Endodermal cell (in vitro differentiated cells): ENCODE measurements around the gene CDHR3. TPM values are rescaled to one million over a fixed set of nuclear protein-coding genes. Genes with fewer than 3 reads are reported as not detected.

Experiments
- DNase-seq: peaks from one replicate; pipeline ENCODE4 v3.0.0-alpha.2; 2017
- H3K27ac ChIP-seq: 2 replicates; pipeline ENCODE4 v1.5.1; 2013; ENCODE audit warnings: mild to moderate bottlenecking, low read depth, low read length, moderate library complexity
- H3K27me3 ChIP-seq: 2 replicates; pipeline ENCODE4 v1.6.1; 2013; ENCODE audit warnings: mild to moderate bottlenecking, low read length, moderate library complexity; ENCODE audit not compliant: insufficient read depth, control insufficient read depth, poor library complexity, severe bottlenecking
- H3K36me3 ChIP-seq: 2 replicates; pipeline ENCODE4 v1.7.0; 2013; ENCODE audit warnings: mild to moderate bottlenecking, low read length, moderate library complexity; ENCODE audit not compliant: control insufficient read depth, insufficient read depth
- H3K4me1 ChIP-seq: one replicate; pipeline ENCODE4 v1.7.0; 2013; ENCODE audit warnings: low read length; ENCODE audit not compliant: control insufficient read depth, insufficient read depth
- H3K4me3 ChIP-seq: 2 replicates; pipeline ENCODE4 v1.5.1; 2013; ENCODE audit warnings: mild to moderate bottlenecking, low read length, moderate library complexity
- H3K9ac ChIP-seq: 2 replicates; pipeline ENCODE4 v1.6.1; 2013; ENCODE audit warnings: mild to moderate bottlenecking, low read length, moderate library complexity; ENCODE audit not compliant: poor library complexity, severe bottlenecking; ENCODE audit errors: extremely low read depth
- H3K9me3 ChIP-seq: 2 replicates; pipeline ENCODE4 v1.6.1; 2013; ENCODE audit warnings: mild to moderate bottlenecking, low read length, moderate library complexity; ENCODE audit not compliant: control insufficient read depth
- H3K27ac Mint-ChIP-seq: 2 replicates; pipeline ENCODE4 v1.8.0; 2020; ENCODE audit warnings: mixed read lengths
- H3K27me3 Mint-ChIP-seq: 2 replicates; pipeline ENCODE4 v1.8.0; 2021; ENCODE audit warnings: mild to moderate bottlenecking, mixed read lengths; ENCODE audit not compliant: insufficient read depth
- H3K36me3 Mint-ChIP-seq: 2 replicates; pipeline ENCODE4 v1.8.0; 2020; ENCODE audit warnings: low read depth, mixed read lengths
- H3K4me1 Mint-ChIP-seq: 2 replicates; pipeline ENCODE4 v1.8.0; 2020; ENCODE audit warnings: mixed read lengths
- H3K4me3 Mint-ChIP-seq: 2 replicates; pipeline ENCODE4 v1.8.0; 2020; ENCODE audit warnings: mild to moderate bottlenecking, moderate library complexity, mixed read lengths
- H3K9me3 Mint-ChIP-seq: 2 replicates; pipeline ENCODE4 v1.8.0; 2020; ENCODE audit warnings: mild to moderate bottlenecking, mixed read lengths
- CTCF ChIP-seq: fragments of 200-600 bp; sonication (generic); conservative IDR thresholded peaks from 2 replicates; pipeline ENCODE4 v1.5.0; 2021; ENCODE audit warnings: antibody characterized with exemption, mild to moderate bottlenecking
- WGBS, 2 experiments: methylation state at CpG; one replicate each; pipeline versions ENCODE4 v1.1.5 to v1.1.7; 2013; ENCODE audit warnings: missing lambda C conversion rate in 2 of 2, mixed read lengths in 1 of 2; ENCODE audit not compliant: insufficient coverage in 1 of 2, insufficient read length in 1 of 2; 5-methylcytosine and 5-hydroxymethylcytosine counted together
- total RNA-seq, 2 donors: library from RNA; stranded (reverse); fragmentation: NEBNext Ultra II Directional in 1 of 2; extraction: Animal tissue kit (Norgen Biotek cat#: 25700) in 1 of 2; gene quantifications; 2 replicates in 1 of 2; 3 replicates in 1 of 2; pipeline ENCODE4 v1.2.1, GENCODE V29; 2021

The CDHR3 gene
- total RNA-seq, 2 donors from 2014 or later, result 7.5 to 16.1 TPM

- H3K9ac ChIP-seq, result no peak overlapping the region
- TF ChIP-seq CTCF, result peak; percentile 67
- WGBS, 2 experiments, result 93 to 96% methylated on average over 2 of the region's 2 CpGs
- H3K9me3 Mint-ChIP-seq, result peaks cover 9% of the 10 kb centered on the region
- peak; percentile 69 for DNase-seq
- H3K36me3 Mint-ChIP-seq, result no peaks in the 10 kb centered on the region
- H3K36me3 ChIP-seq, result no peaks in the 10 kb centered on the region
- H3K9me3 ChIP-seq, result no peaks in the 10 kb centered on the region
- no peaks in the 10 kb centered on the region for H3K4me1 ChIP-seq
- H3K27me3 Mint-ChIP-seq, result no peaks in the 10 kb centered on the region
- H3K27me3 ChIP-seq, result no peaks in the 10 kb centered on the region
- H3K4me3 ChIP-seq, result no peak overlapping the region
- H3K27ac Mint-ChIP-seq, result no peak overlapping the region
- no peak overlapping the region for H3K4me3 Mint-ChIP-seq
- H3K27ac ChIP-seq, result no peak overlapping the region
- peaks cover 18% of the 10 kb centered on the region for H3K4me1 Mint-ChIP-seq
Measured at GRCh38 chr7:106029941-106030340, 66.9 kb downstream of the CDHR3 start.

GRCh38 chr7:106031300-106032035 lies 68.4 kb downstream of the CDHR3 start:
- no peak overlapping the region for H3K9ac ChIP-seq
- no peak for TF ChIP-seq CTCF
- Mint-ChIP-seq H3K27ac (no peak overlapping the region), H3K27me3 (no peaks in the 10 kb centered on the region), H3K4me1 (peaks cover 18% of the 10 kb centered on the region), H3K9me3 (peaks cover 9% of the 10 kb centered on the region), H3K4me3 (no peak overlapping the region), H3K36me3 (no peaks in the 10 kb centered on the region)
- DNase-seq, result peak; percentile 63
- no peaks in the 10 kb centered on the region for H3K9me3 ChIP-seq
- H3K27ac ChIP-seq, result no peak overlapping the region
- no peaks in the 10 kb centered on the region for H3K36me3 ChIP-seq
- no peaks in the 10 kb centered on the region for H3K27me3 ChIP-seq
- WGBS, 2 experiments, result 66 to 67% methylated on average over 3 to 10 of the region's 10 CpGs
- H3K4me1 ChIP-seq, result no peaks in the 10 kb centered on the region
- no peak overlapping the region for H3K4me3 ChIP-seq

GRCh38 chr7:106032295-106032694 lies 69.2 kb downstream of the CDHR3 start:
- Histone ChIP-seq H3K9ac (no peak overlapping the region), H3K36me3 (no peaks in the 10 kb centered on the region), H3K4me3 (no peak overlapping the region), H3K9me3 (no peaks in the 10 kb centered on the region), H3K4me1 (no peaks in the 10 kb centered on the region), H3K27me3 (no peaks in the 10 kb centered on the region), H3K27ac (no peak overlapping the region)
- H3K4me3 Mint-ChIP-seq, result no peak overlapping the region
- H3K36me3 Mint-ChIP-seq, result no peaks in the 10 kb centered on the region
- H3K27me3 Mint-ChIP-seq, result no peaks in the 10 kb centered on the region
- DNase-seq, result no peak
- H3K4me1 Mint-ChIP-seq, result peaks cover 18% of the 10 kb centered on the region
- peaks cover 9% of the 10 kb centered on the region for H3K9me3 Mint-ChIP-seq
- 92 to 95% methylated on average over 2 to 3 of the region's 3 CpGs for WGBS, 2 experiments
- TF ChIP-seq CTCF, result no peak
- H3K27ac Mint-ChIP-seq, result no peak overlapping the region
